Vagina (tissue), 2 donors: ENCODE results near the gene RUVBL2.

Source experiments
- CTCF ChIP-seq, 3 experiments: fragments of 450-650 bp in 2 of 3; fragments of 200-600 bp in 1 of 3; sonication (generic) in 1 of 3; IDR thresholded peaks; one replicate each; pipeline ENCODE4 v1.5.1; 2017 to 2019; ENCODE audit warnings: antibody characterized with exemption in 3 of 3, mild to moderate bottlenecking in 2 of 3, moderate library complexity in 2 of 3
- POLR2A ChIP-seq, 2 donors: fragments of 450-650 bp; IDR thresholded peaks; one replicate each; pipeline ENCODE4 v1.6.1; 2017; ENCODE audit warnings: antibody characterized with exemption in 2 of 2, mild to moderate bottlenecking in 2 of 2, moderate library complexity in 2 of 2

- TF ChIP-seq CTCF (IDR thresholded peaks at IDR 0.05): no peak
- no peak for TF ChIP-seq POLR2A (IDR thresholded peaks at IDR 0.05)
These were observed 25.5 kb upstream of the RUVBL2 start for GRCh38 chr19:48968179-48968661.
